Naive thymus-derived CD8-positive, alpha-beta T cell (primary cell): ENCODE measurements around the gene TSPO2. TPM values are rescaled to one million over a fixed set of nuclear protein-coding genes. Genes with fewer than 3 reads are reported as not detected.

Experiments used
- ATAC-seq, 2 donors: fragments of 150-1000 bp; cut with Tn5 transposase in 1 of 2; sonication (Bioruptor Pico), chemical (Tn5 transposase) in 1 of 2; 1 replicate in 1 of 2; 2 replicates in 1 of 2; pipeline ENCODE4 v1.10.0; 2021; ENCODE audit warnings: mild to moderate bottlenecking in 2 of 2, moderate library complexity in 2 of 2
- POLR2A ChIA-PET: fragments of 350-600 bp; sonication (Branson Sonifier 250); formaldehyde crosslinking; loops from one replicate; lab custom pipeline; 2021; ENCODE audit warnings: antibody characterized with exemption; lab: Charles Lee
- DNase-seq, 10 donors: peaks; one replicate each; pipeline versions ENCODE4 v3.0.0 to v3.0.0-alpha.2; 2020 to 2022
- H3K27ac Mint-ChIP-seq, 10 donors: one replicate each; pipeline ENCODE4 v1.8.0; 2020 to 2022; ENCODE audit warnings: mild to moderate bottlenecking in 10 of 10, mixed read lengths in 10 of 10, moderate library complexity in 4 of 10, inconsistent platforms in 1 of 10
- H3K27me3 Mint-ChIP-seq, 5 donors: one replicate each; pipeline ENCODE4 v1.8.0; 2021 to 2022; ENCODE audit warnings: mixed read lengths in 5 of 5
- H3K36me3 Mint-ChIP-seq, 3 donors: one replicate each; pipeline ENCODE4 v1.8.0; 2020 to 2022; ENCODE audit warnings: mixed read lengths in 3 of 3, mild to moderate bottlenecking in 2 of 3, inconsistent platforms in 1 of 3
- H3K4me1 Mint-ChIP-seq, 4 donors: one replicate each; pipeline ENCODE4 v1.8.0; 2021 to 2022; ENCODE audit warnings: mixed read lengths in 4 of 4
- H3K4me3 Mint-ChIP-seq, 10 donors: one replicate each; pipeline ENCODE4 v1.8.0; 2020 to 2022; ENCODE audit warnings: mild to moderate bottlenecking in 10 of 10, mixed read lengths in 10 of 10, moderate library complexity in 6 of 10, inconsistent platforms in 1 of 10
- H3K9me3 Mint-ChIP-seq, 9 donors: one replicate each; pipeline ENCODE4 v1.8.0; 2020 to 2022; ENCODE audit warnings: mixed read lengths in 9 of 9, mild to moderate bottlenecking in 3 of 9, inconsistent platforms in 1 of 9, moderate library complexity in 1 of 9
- polyA plus RNA-seq, 3 donors: library from polyadenylated mRNA; unstranded; fragments of 300-500 nt; fragmentation: Illumina TruSeq; gene quantifications; one replicate each; pipeline ENCODE4 v1.2.3, GENCODE V29; 2021
- total RNA-seq, 8 experiments: library from RNA in 2 of 8; stranded (reverse) in 2 of 8; gene quantifications; one replicate each; pipeline ENCODE4 v1.2.3 and lab custom pipeline; 2021 to 2026

The TSPO2 gene
- total and polyA plus RNA-seq, 5 experiments from 2014 or later: not detected

DNA sequence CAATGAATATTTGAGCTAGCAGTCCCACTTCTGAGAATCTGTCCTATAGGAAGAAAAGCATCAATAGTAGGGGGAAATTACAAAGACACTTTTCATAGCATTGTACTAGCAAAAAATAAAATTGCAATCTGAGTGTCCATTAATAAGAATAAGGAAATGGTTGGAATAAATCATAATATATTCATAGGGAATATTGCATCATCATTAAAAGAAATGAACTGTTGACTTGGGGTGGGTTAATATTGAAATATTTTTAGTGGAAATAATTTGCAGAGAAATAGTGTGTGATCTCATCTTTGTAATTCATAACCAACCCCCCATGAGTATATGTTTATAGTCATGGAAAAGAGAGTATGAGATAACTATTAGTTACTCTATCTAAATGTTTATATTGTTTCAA is 42.9 kb downstream of the TSPO2 start:
- no peaks in the 10 kb centered on the region for H3K27me3 Mint-ChIP-seq
- no peak overlapping the region for H3K27ac Mint-ChIP-seq
- DNase-seq (no peak), ATAC-seq (no peak)
- no peaks in the 10 kb centered on the region for H3K9me3 Mint-ChIP-seq
- H3K36me3 Mint-ChIP-seq: peaks cover 0 to 86% (median 20%) of the 10 kb centered on the region in 3 donors
- POLR2A ChIA-PET: no interaction called here
- H3K4me1 Mint-ChIP-seq: peaks cover 16 to 48% (median 42%) of the 10 kb centered on the region in 4 donors
- H3K4me3 Mint-ChIP-seq: no peak overlapping the region

DNA sequence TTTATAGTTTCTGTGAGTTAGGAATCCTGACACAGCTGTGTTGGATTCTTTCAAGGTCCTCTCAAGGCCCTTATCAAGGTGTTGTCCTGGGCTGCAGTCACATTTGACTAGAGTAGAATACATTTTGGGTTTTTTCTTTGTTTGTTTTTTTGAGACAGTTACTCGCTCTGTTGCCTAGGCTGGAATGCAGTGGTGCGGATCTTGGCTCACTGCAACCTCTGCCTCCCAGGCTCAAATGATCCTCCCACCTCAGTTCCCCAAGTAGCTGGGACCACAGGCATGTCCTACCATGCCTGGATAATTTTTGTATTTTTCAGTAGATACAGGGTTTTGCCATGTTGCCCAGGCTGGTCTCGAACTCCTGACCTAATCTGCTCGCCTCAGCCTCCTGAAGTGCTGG is 46.2 kb downstream of the TSPO2 start:
- H3K9me3 Mint-ChIP-seq: no peaks in the 10 kb centered on the region
- ATAC-seq: no peak
- peaks cover 0 to 91% (median 29%) of the 10 kb centered on the region in 3 donors for H3K36me3 Mint-ChIP-seq
- H3K27me3 Mint-ChIP-seq: no peaks in the 10 kb centered on the region
- peak overlapping the region in 1 of 10 donors; percentile 40 for H3K27ac Mint-ChIP-seq
- no peak overlapping the region for H3K4me3 Mint-ChIP-seq
- H3K4me1 Mint-ChIP-seq: peaks cover 4 to 16% (median 12%) of the 10 kb centered on the region in 4 donors
- no peak for DNase-seq
- POLR2A ChIA-PET: no interaction called here

- no peak overlapping the region for H3K4me3 Mint-ChIP-seq
- peaks cover 8 to 91% (median 36%) of the 10 kb centered on the region in 3 donors for H3K36me3 Mint-ChIP-seq
- peak overlapping the region in 4 of 10 donors; percentile 2 to 52 (median 26) for H3K27ac Mint-ChIP-seq
- POLR2A ChIA-PET: no interaction called here
- no peaks in the 10 kb centered on the region for H3K27me3 Mint-ChIP-seq
- DNase-seq: no peak
- peaks cover under 1 to 13% (median 7%) of the 10 kb centered on the region in 4 donors for H3K4me1 Mint-ChIP-seq
- ATAC-seq: no peak
- no peaks in the 10 kb centered on the region for H3K9me3 Mint-ChIP-seq
These were observed 48.8 kb downstream of the TSPO2 start for GRCh38 chr6:41090841-41091761.

DNA sequence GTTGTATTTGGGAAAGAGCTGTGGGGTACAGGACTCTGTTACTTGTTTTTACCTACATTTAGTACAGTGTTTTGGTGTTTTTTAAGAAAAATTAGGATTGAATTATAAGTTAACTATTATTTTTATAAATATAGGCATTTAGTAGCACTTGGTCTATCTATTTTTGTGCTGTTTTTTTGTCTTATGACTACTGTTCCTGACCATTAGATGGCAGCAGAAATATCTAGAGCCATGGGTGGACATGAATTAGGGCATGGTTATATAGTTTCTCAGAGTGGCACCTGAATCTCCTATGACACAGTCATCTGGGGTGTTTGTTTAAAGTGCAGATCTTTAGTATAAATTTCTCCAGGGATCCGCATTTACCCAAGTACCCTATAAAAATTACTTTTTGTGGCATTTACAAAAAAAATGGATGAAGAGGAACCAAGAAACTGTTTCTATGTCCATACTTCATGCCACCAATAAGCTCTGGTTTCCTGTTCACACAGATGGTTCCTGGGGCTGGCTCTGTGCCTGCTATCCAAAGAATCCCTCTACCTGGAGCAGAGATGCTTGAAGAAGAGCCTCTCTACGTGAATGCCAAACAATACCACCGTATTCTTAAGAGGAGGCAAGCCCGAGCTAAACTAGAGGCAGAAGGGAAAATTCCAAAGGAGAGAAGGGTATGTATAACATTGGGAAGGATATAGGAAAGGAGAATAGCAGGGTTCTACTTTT is 50.3 kb downstream of the TSPO2 start:
- Mint-ChIP-seq H3K4me1 (peaks cover 0 to 18% (median 9%) of the 10 kb centered on the region in 4 donors), H3K9me3 (no peaks in the 10 kb centered on the region), H3K4me3 (no peak overlapping the region), H3K27ac (peak overlapping the region in 3 of 10 donors; percentile 29 to 51 (median 43)), H3K27me3 (no peaks in the 10 kb centered on the region), H3K36me3 (peaks cover 8 to 93% (median 43%) of the 10 kb centered on the region in 3 donors)
- POLR2A ChIA-PET: no interaction called here
- ATAC-seq (no peak), DNase-seq (no peak)

DNA sequence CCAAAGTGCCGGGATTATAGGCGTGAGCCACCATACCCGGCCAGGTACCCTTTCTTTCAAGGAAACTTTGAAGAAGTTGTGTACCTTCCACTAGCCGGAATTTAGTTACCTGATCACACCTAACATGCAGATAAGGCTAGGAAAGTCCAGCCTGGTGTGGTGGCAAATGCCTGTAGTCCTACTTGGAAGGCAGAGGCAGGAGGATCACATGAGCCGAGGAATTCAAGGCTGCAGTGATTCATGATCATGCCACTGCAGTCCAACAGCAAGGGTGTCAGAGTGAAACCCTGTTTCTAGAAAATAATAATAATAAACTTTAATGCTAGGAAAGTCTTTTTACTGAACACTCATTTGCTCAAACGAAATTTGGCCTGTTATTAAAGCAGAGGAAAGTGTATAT is 51.5 kb downstream of the TSPO2 start:
- Mint-ChIP-seq H3K4me3 (no peak overlapping the region), H3K27me3 (no peaks in the 10 kb centered on the region), H3K27ac (no peak overlapping the region), H3K36me3 (peaks cover 8 to 96% (median 49%) of the 10 kb centered on the region in 3 donors), H3K4me1 (peaks cover 5 to 26% (median 16%) of the 10 kb centered on the region in 4 donors), H3K9me3 (no peaks in the 10 kb centered on the region)
- DNase-seq (no peak), ATAC-seq (no peak)
- POLR2A ChIA-PET: no interaction called here

Other genes with a start within 250 kb of the TSPO2 start
- gene UNC5CL, start 3.2 kb upstream of the TSPO2 start, total RNA-seq: 1 to 10 TPM; 6.3 to 7.3 TPM
- under 1 TPM in 2 of 3 donors, not detected in 1; 0.07 to 0.34 TPM for gene UNC5CL, start 3.2 kb upstream of the TSPO2 start, polyA plus RNA-seq
- not detected for gene APOBEC2, start 10.7 kb downstream of the TSPO2 start, total RNA-seq
- gene APOBEC2, start 10.7 kb downstream of the TSPO2 start, polyA plus RNA-seq: under 1 TPM in 2 of 3 donors, not detected in 1; 0.39 to 0.45 TPM
- 10 to 100 TPM; 48.7 to 52.1 TPM for gene OARD1, start 29.9 kb downstream of the TSPO2 start, total RNA-seq
- 10 to 100 TPM; 41.2 to 48.5 (median 48.1) TPM for gene OARD1, start 29.9 kb downstream of the TSPO2 start, polyA plus RNA-seq
- 10 to 100 TPM; 58.9 to 60.0 TPM for gene NFYA, start 30.5 kb downstream of the TSPO2 start, total RNA-seq
- 10 to 100 TPM; 17.0 to 27.9 (median 20.4) TPM for gene NFYA, start 30.5 kb downstream of the TSPO2 start, polyA plus RNA-seq
- not detected for gene TREML1, start 111.9 kb downstream of the TSPO2 start, total RNA-seq
- gene TREML1, start 111.9 kb downstream of the TSPO2 start, polyA plus RNA-seq: not detected
- gene TREM2, start 120.6 kb downstream of the TSPO2 start, total RNA-seq: under 1 TPM in 1 of 2 experiments, not detected in 1; 0.49 TPM
- not detected for gene TREM2, start 120.6 kb downstream of the TSPO2 start, polyA plus RNA-seq
- gene TREML2, start 158.7 kb downstream of the TSPO2 start, total RNA-seq: 1 to 10 TPM; 1.7 to 1.9 TPM
- gene TREML2, start 158.7 kb downstream of the TSPO2 start, polyA plus RNA-seq: 1 to 10 TPM in 1 of 3 donors, under 1 TPM in 2; 0.65 to 1.5 (median 0.70) TPM
- gene TREML4, start 185.9 kb downstream of the TSPO2 start, total RNA-seq: not detected
- gene TREML4, start 185.9 kb downstream of the TSPO2 start, polyA plus RNA-seq: not detected
- gene TREM1, start 244.2 kb downstream of the TSPO2 start, total RNA-seq: not detected
- under 1 TPM in 1 of 3 donors, not detected in 2; 0.36 TPM for gene TREM1, start 244.2 kb downstream of the TSPO2 start, polyA plus RNA-seq